Activated effector memory CD4-positive, alpha-beta T cell treated with Interleukin-2 at 50 U/mL for 16 hours (primary cell): ENCODE data around the gene CDKAL1.
"Not testable (repeated sequence)": the region's sequence is repeated elsewhere in the genome, so short reads cannot be mapped to it uniquely, and the experiment has no call there.

ENCODE experiments used
- DNase-seq: peaks from one replicate; pipeline ENCODE4 v3.0.0-alpha.2; 2020

Gene CDKAL1

DNA sequence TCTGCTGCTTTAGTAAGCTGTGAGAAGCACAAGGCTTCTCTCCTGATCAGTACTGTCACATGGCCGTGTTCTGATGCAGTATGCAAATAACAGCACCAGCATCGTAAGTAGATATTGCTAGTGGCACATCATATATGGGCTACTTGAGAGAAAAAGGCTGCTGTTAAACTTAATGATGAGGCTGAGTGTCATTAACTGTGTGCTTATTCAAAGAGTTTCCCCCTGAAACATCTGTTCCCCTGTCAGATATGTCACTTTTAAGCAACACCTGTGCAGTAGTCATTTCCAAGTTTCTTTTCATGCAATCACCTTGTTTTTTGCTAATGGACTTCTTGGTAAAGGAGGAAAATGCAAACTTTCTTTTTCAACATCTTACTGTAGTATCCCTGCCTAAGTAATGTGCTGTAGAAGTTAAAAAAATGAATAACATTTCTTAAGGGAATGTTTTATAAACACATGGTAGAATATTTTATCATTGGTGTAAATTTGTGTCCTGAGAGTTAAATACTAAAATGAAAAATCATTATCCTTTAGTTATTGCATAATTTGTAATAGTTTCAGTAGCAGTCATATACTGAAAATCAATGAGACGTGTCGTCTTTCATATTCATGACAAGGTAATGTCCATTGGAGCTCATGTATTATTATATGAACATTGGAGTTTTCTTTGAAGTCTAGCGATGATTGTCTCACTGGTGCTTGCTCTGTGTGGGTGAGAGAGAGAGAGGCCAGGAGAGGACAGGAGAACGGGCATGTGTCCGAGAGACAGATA is 366.3 kb downstream of the CDKAL1 start:
- no peak for DNase-seq

DNA sequence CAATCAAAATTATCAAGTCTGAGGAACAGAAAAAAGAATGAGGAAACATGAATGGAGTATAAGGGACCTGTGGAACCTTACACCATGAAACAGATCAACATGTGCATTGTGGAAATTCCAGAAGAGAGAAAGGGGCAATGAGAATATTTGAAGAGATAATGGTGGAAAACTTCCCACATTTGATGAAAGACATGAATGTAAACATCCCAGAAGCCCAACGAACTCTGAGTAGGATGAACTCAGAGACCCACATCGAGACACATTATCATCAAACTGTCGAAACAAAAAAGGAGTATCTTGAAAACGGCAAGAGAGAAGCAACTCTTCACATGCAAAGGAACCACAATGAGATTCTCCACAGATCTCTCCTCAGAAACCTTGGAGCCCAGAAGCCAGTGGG is 371.1 kb downstream of the CDKAL1 start:
- DNase-seq = no peak

DNA sequence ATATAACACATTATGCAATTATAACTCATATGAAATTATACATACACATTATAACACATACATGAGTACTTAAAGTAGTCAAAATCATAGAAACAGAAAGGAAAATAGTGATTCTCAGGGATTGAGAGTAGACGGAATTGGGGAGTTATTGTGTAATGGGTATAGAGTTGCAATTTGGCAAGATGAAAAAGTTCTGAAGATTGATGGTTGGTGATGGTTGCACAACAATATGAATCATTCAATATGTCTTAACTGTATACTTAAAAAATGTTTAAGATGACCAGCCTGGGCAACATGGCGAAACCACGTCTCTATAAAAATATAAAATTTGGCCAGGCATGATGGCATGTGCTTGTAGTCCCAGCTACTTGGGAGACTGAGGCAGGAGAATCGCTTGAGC is 372.7 kb downstream of the CDKAL1 start:
- DNase-seq = no peak

DNA sequence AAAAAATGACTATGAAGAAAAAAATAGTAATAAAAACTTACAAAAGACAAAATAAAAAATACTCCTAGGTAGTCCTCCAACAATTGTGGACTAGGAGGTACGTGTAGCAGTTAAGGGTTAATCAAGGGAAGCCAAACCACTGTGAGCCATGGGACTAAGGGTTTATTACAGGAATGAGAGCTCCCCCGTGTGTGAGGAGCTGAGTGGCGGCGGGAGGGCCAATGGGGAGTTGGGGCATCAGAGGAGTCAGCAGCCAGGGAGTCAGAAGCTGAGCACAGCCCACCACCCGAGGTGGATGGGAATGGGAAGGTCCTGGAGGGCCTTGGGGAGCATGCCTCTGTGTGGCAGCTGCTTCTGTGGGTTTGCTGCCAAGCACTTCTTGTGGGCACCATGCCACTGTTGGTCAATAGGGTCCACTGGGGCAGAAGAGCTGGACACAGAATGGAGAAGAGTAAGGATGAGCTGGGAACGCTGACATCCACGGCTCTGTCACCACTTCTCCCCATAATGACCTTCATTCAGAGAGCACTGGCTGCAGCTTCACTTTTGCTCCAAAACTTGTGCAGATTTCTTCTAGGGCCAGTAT is 373.3 kb downstream of the CDKAL1 start:
- DNase-seq = no peak

DNA sequence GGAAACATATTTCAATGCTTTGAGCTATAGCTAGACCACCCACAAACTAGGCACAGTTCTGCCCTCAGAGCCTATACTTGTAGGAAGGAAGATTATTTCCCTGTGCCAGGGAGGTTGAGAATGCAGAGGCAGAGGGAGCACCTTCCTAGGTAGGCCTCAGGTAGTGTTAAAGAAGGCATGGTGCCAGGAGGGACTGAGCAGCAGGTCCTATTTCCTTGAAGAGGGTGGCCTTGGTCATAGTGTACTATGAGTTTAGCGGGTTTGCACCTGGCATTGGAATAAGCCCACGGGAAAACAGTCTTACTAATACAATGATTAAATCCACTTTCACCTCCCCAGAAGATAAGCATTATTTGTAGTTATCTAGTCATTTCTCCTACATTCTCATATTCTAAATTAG is 375.4 kb downstream of the CDKAL1 start:
- no peak for DNase-seq

DNA sequence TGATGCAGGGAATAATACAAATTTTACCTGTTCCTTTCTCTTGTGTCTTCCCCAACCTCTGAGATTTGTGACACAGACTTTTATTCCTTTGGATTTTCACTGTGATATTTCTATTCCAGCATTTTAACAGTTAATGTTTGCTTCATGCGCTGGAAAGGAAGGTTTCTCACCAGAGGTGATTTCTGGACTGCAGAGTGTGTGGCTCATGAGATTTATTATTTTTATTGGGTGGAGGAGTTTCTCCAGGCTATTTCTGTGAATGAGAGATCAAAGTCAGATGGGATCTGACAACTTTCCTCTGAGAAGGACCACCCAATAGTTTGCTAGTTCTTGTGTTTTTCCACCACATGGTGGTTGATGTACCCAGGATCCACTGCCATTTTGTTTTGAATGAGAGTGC is 377.5 kb downstream of the CDKAL1 start:
- no peak for DNase-seq

DNA sequence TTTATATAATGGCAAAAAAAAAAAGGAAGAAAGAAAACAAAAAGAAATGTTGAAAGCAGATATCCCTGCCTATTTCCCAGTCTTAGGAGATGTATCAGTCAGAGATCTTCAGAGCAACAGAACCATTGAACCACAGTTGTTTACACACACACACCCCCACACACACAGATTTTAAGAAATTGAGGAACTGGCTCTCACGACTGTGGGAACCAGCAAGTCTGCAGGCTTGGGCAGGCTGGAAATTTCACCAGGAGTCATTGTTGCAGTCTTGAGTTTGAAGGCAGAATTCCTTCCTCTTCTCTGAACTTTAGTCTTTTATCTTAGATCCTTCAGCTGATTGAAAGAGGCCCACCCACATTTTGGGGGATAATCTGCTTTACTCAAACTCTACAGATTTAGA is 380.9 kb downstream of the CDKAL1 start:
- DNase-seq = no peak

DNA sequence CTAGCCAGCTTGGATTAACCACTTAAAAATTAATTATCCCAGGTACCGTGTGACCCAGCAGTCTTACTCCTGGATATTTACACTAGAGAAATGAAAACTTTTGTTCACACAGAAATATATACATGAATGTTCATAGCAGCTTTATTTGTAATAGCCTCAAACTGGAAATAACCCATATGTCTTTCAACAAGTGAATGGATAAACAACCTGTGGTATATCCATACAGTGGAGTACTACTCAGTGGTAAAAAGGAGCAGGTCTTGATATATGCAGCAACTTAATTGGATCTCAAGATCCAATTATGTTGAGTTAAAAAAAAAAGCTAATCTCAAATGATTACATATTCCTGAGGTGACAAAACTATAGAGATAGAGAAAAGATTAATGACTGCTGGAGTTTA is 381.4 kb downstream of the CDKAL1 start:
- DNase-seq = no peak

DNA sequence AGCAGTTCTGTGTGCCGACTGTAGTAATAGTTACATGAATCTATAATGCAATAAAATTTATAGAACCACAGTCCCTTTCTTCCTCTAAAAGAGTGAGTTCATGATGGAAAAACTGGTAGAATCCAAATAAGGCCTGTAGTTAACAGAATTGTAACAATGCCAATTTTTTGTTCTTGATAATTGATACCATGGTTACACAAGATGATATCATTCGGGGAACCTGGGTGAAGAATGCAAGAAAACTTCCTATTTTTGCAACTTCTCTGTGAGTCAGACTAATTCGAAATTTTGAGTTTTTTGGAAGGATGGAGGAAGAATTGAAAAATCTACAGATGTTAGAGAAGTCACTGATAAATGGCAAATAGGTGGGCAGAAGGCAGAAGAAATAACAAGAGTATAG is 381.8 kb downstream of the CDKAL1 start:
- DNase-seq = no peak

DNA sequence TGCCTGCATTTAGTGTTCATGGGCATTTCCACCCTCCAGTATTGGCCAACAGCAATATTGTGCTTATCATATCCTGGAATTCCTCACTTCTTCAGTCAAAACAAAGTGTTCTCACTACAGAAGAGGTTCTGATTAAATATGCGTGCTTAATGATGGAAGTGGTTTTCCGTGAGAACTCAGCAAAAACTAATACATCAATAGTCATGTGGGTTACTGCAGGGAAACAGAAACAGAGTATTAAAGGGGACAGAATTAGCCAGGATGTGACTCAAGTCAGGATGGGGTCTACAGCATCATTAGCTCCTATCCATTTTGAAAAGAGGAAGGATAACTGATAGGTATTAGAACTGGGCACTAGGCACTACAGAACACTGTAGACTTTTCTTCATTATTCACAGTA is 384.6 kb downstream of the CDKAL1 start:
- DNase-seq = no peak

DNA sequence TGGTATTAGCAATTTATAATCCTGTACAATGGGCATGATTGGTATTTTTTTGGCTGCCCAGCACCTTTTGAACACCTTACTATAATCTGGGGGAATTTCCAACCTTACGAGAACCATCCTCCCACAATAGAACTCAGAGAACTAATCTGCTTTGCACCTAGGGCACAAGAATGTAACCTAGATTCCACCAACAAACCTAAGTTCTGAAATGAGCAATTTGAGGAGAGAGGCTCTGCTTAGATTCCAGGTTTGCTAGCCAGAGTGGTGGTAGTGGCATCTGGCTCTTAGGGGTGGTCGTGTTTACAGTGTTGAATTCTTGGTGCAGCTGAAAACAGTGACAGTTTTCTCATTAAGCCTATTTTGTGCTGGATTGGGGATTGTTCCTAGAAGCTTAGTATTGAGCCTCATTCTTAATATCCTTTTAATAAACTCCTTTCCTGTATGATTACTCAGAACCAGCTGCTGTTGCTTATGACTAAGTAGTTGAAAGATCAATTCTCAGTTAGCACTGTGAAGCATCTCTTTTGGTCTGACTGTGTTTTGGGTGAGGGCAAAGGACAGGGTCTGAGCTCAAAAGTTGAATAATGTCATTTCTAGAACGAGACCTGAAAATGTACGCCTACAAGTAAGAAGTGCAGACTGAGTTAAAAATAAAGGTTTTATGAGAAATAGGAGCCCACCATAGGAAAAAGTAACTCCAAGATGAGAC is 385.6 kb downstream of the CDKAL1 start:
- DNase-seq = no peak

DNA sequence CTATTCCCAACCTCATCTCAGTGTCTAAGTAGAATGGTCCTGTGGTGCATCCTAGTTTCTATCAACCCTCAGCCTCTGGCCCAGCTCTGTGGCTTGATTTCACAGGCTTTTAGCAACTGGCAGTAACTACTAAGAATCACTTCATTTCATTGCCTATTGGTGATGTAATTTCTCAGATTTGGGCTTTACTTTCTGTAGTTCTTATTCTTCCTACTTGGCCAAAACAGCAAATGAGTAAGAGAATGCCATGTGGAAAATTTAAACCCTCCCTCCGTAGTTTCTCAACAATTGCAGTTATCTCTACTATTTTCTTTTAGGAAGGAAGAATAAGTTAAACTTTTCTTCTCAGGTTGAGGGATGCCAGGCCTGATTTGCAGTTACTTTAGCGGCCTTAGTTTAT is 387.3 kb downstream of the CDKAL1 start:
- no peak for DNase-seq

DNA sequence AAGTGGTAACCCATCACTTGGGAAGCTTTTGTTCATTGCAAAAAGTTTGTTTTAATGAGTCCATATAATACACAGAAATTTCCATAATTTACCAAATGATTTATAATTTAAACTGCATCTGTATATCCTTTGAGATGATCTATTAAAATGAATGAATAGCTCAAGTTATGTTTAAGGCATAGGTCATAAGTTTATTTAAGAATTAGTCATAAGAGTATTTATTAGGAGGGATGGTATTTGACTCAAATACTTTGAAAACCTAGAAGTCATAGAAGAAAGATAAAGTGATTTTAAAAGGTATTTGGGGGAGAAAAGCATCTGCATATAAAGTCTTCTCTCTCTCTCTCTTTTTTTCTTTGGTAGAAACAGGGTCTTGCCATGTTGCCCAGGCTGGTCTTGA is 388.5 kb downstream of the CDKAL1 start:
- no peak for DNase-seq

DNA sequence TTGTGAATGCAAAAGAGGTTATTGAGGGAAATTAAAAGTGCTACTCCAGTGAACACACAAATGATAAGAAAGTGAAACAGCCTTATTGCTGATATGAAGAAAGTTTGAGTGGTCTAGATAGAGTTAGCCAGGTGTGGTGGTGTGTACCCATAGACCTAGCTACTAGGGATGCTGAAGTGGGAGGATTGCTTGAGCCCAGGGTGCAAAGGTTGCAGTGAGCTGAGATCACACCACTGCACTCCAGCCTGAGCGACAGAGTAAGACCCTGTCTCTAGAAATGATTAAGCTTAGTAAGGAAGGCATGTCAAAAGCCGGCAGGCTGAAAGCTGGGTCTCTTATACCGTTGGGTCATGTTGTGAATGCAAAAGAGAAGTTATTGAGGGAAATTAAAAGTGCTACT is 389.8 kb downstream of the CDKAL1 start:
- DNase-seq = not testable (repeated sequence)

DNA sequence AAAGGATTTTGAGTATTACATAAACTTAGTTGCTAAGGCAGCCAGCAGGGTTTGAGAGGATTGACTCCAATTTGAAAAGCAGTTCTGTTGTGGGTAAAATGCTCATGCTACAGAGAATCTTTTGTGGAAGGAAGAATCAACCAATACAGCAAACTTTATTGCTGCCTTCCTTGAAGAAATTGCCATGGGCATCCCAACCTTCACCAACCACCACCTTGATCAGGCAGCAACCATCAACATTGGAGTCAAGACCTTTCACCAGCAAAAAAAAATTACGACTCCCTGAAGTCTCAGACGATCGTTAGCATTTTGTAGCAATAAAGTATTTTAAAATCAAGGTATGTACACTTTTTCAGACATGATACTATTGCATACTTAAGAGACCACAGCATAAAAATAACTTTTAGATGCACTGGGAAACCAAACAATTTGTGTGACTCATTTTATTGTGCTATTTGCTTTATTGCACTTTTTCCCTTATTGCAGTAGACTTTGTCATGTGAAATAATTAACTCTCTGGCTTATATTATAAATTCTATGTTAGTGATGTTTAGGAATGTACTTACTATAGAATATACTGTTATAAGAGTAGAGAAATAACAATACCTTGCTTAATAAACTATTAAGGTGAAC is 390.8 kb downstream of the CDKAL1 start:
- DNase-seq = no peak

DNA sequence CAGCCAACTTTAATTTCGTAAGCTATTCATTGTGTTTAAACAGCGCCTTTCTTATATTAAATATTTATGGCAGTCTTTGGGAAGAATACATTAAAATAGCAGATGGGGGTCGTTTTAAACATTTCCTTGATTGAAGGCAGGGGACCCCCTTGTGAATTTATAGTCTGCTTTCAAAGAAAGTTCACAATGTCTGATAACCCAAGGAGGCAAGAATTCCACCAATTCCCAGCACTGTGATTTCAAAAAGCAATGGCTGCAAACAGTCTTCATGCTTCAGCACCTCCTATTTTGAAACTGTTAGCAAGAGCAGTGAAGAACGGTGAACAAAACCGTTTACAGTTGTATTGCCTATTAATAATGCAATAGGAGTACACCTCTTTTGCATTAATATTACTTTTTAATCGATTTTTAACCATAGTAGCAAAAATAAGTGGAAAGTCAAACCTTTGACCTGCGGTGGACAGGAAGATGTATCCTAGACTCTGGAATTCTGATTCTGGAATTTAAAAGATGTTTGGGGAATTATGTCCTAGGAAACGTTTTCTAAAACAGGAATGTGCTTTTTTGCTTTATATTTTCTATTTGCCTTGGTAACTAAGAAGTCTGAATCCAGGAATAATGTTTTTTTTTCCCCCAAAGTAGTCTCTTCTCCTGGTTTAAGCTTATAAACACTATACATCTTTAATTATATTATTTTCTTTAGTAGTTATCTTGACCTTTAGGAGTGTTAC is 393.0 kb downstream of the CDKAL1 start:
- DNase-seq = no peak

DNA sequence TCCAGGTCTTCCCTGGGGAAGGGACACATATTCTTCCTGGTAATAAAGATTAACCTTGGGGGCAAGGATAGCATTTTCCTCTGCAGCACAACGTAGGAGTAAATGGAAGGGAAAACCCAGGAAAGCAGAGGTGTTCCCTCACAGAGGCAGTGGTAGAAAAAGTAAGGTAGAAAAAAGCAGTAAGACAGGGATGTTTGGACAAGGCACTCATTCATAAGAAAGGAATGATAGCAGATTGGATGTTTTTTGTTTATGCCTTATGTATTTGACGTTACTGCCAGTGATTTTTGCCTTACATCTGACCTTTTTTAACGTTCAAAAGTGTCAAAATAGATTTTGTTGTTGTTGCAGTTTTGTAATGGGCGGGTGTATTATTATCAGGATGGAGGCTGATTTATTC is 395.0 kb downstream of the CDKAL1 start:
- DNase-seq = no peak

DNA sequence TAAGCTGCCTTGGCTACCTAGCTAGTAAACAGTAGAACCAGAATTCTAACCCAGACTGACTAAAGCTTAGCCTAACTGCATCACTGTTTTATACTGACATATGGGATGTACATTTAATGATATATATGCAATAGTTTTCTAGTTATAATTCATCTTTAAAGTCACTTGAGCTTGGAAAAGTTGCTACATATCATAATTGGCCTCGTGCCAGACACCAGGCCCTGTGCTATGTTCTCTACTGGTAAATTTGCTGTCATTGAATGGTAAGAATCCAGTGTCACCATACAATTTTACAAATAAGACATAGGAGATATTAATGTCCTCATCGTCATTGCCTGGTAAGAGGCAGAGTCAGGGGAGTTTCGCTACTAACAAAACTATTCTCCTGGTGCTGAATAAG is 396.8 kb downstream of the CDKAL1 start:
- no peak for DNase-seq

DNA sequence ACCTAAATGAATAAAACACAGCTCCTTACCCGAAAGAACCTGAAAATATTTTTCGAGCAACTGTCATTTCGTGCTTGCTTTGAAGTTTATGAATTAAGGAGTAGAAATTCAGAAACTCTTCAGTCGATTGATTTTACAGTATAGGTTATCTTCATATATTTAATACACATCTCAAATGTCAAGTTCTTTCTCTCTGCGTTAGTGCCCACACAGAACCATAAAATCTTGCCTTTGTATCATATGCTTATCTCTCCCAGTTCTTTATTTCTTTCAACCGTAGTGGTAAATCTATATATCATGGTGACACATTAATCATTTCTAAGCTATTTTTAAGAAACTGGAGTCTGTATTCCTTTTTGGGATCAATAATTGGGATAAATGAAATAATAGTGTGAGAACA is 397.5 kb downstream of the CDKAL1 start:
- no peak for DNase-seq

DNA sequence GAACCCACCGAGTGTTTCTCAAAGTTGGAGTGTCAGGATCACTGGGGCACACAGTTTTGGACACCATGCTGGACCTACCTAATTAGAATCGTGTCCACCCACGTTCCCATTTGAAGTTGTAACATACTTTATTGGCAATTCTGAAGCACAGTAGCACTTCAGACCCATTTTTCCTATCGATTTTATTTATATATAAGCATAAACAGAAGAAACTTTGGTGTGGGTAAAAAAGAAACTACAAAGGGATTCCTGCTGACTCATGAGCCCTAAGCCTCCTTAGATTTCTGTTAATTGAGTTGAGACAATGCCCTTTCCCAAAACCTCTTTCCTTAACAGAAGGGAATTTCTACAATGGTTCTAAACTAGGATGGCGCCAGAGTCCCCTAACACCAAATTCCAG is 398.0 kb downstream of the CDKAL1 start:
- no peak for DNase-seq

DNA sequence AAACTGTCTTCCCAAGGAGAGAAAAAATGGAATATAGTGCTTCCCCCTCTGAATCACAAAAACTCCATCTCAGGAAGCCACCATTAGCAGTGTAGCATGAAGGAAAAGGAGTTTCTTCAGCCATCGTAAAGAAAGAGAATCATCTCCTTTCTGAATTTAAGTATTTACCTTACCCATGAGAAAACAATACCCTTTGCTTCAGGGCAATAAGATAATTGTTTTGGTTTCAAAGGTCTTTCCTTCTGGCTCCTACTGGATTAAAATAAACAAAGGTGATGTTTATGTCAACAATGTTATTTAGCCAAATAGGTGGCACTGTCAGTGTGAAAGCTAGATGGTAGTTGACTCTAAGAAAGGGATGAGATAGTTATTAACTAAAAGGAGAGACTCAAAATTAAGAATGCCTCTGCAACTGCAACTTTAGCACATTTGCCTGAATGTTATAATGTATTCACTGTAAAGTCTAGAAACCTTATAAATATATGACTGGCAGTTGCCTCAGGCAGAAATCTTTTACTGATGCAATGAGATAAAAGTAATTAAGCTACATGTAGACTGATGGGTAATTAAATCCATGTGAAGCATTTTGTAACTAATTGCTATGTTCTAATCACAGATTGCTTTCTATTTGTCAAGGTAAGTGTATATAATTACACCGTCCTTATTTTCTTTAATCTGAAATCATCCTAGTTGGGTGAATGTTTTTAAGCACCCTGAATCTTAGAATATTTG is 399.0 kb downstream of the CDKAL1 start:
- no peak for DNase-seq

DNA sequence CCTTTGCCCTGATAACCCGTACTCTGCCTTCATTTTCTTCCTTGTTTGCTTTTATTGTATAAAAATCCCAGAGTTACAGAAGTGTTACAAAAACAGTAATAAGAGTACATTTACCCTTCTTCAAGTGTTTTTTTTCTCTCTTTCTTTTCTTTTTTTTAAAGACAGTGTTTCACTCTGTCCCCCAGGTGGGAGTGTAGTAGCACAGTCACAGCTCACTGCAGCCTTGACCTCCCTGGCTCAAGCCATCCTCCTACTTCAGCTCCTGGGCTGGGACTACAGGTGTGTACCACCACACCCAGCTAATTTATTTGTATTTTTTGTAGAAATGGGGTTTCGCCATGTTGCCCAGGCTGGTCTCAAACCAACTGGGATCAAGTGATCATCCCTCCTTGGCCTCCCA is 402.7 kb downstream of the CDKAL1 start:
- DNase-seq = no peak
